Panc1 (cell line): Measurements from ENCODE around the gene MTOR.

Experiments
- POLR2AphosphoS5 ChIP-seq: IDR thresholded peaks from 2 replicates; pipeline ENCODE4 v1.6.1; 2012; ENCODE audit warnings: mild to moderate bottlenecking, low read depth, low read length, moderate library complexity
- TF ChIP-seq, protein P1 (sequence below): fragments of 450-650 bp; IDR thresholded peaks from 2 replicates; pipeline ENCODE4 v1.5.1; 2017; ENCODE audit warnings: mild to moderate bottlenecking
- TF ChIP-seq, protein P2 (sequence below), 2 experiments: IDR thresholded peaks; 2 replicates each; pipeline ENCODE4 v1.6.1; 2011 to 2012; ENCODE audit warnings: low read depth in 2 of 2, control low read depth in 1 of 2, low read length in 1 of 2, mild to moderate bottlenecking in 1 of 2, moderate library complexity in 1 of 2; ENCODE audit not compliant: insufficient read depth in 1 of 2

DNA sequence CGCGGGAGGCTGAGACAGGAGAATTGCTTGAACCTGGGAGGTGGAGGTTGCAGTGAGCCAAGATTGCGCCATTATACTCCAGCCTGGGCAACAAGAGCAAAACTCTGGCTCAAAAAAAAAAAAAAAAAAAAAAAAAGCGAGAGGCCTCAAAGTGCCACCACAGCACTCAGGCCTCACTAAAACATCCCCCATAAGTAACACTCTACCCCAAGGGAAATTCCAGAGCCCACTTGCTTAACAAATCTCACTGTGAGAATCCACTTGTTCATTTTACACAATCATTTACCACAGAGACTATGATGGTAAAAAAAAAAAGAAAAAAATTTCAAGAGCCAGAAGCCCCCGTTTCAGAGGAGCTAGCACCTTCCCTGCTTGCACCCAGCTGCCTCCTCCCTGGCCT, 136.4 kb downstream of the MTOR start:
- TF ChIP-seq, protein P1, sequence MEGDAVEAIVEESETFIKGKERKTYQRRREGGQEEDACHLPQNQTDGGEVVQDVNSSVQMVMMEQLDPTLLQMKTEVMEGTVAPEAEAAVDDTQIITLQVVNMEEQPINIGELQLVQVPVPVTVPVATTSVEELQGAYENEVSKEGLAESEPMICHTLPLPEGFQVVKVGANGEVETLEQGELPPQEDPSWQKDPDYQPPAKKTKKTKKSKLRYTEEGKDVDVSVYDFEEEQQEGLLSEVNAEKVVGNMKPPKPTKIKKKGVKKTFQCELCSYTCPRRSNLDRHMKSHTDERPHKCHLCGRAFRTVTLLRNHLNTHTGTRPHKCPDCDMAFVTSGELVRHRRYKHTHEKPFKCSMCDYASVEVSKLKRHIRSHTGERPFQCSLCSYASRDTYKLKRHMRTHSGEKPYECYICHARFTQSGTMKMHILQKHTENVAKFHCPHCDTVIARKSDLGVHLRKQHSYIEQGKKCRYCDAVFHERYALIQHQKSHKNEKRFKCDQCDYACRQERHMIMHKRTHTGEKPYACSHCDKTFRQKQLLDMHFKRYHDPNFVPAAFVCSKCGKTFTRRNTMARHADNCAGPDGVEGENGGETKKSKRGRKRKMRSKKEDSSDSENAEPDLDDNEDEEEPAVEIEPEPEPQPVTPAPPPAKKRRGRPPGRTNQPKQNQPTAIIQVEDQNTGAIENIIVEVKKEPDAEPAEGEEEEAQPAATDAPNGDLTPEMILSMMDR, result no peak
- TF ChIP-seq, protein P2, sequence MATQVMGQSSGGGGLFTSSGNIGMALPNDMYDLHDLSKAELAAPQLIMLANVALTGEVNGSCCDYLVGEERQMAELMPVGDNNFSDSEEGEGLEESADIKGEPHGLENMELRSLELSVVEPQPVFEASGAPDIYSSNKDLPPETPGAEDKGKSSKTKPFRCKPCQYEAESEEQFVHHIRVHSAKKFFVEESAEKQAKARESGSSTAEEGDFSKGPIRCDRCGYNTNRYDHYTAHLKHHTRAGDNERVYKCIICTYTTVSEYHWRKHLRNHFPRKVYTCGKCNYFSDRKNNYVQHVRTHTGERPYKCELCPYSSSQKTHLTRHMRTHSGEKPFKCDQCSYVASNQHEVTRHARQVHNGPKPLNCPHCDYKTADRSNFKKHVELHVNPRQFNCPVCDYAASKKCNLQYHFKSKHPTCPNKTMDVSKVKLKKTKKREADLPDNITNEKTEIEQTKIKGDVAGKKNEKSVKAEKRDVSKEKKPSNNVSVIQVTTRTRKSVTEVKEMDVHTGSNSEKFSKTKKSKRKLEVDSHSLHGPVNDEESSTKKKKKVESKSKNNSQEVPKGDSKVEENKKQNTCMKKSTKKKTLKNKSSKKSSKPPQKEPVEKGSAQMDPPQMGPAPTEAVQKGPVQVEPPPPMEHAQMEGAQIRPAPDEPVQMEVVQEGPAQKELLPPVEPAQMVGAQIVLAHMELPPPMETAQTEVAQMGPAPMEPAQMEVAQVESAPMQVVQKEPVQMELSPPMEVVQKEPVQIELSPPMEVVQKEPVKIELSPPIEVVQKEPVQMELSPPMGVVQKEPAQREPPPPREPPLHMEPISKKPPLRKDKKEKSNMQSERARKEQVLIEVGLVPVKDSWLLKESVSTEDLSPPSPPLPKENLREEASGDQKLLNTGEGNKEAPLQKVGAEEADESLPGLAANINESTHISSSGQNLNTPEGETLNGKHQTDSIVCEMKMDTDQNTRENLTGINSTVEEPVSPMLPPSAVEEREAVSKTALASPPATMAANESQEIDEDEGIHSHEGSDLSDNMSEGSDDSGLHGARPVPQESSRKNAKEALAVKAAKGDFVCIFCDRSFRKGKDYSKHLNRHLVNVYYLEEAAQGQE (IDR thresholded peaks at IDR 0.05; ENCODE audit: insufficient read depth in 1 of 2, low read depth in 2 of 2, low read length in 1 of 2), result no peak
- no peak for TF ChIP-seq POLR2AphosphoS5
